Esophagus squamous epithelium (tissue), 4 donors: ENCODE measurements around the gene TEKTIP1.

Experiments used
- POLR2A ChIP-seq, 4 donors: fragments of 450-650 bp; IDR thresholded peaks; one replicate each; pipeline ENCODE4 v1.6.1; 2017; ENCODE audit warnings: antibody characterized with exemption in 4 of 4, mild to moderate bottlenecking in 4 of 4, moderate library complexity in 3 of 4
- TF ChIP-seq, protein P1 (sequence below), 6 experiments: fragments of 450-650 bp in 4 of 6; fragments of 200-600 bp in 2 of 6; sonication (generic) in 2 of 6; IDR thresholded peaks; one replicate each; pipeline ENCODE4 v1.5.1; 2016 to 2019; ENCODE audit warnings: antibody characterized with exemption in 6 of 6, mild to moderate bottlenecking in 4 of 6, moderate library complexity in 4 of 6

DNA sequence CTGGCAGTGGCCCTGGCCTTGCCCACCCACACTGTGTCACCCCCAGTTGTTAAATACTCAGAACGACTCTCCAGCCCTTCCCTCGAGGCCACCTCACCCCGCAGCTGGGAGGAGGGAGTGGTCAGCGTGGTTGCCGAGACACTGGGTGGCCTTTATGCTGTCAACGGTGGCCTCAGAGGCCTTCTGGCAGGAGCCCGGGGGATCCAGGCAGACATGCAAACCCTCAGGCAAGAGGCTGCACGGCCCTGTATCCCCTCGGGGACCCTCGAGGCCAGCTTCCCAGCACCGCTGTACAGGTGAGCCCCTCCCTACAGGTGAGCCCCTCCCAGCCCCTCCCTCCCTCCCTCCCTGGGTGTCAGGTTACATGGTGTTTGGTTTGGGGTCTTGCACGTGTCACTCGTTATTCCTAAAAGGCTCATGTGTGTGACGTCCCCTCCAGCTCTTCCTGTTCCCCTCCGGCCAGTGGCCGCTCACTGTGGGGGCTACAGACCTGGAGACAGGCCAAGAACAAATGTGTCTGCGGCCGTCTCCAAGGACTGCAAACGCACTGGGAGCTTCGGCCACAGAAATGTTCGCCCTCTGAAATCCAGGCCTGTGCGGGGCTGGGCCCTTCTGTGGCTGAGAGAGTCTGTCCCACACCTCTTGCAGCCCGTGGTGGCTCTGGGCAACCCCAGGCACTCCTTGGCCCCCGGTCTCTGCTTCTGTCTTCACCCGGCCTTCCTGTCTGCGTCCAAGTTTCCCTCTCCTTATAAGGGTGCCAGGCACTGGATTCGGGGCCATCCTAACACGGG is at the start of gene TEKTIP1:
- TF ChIP-seq, protein P1, sequence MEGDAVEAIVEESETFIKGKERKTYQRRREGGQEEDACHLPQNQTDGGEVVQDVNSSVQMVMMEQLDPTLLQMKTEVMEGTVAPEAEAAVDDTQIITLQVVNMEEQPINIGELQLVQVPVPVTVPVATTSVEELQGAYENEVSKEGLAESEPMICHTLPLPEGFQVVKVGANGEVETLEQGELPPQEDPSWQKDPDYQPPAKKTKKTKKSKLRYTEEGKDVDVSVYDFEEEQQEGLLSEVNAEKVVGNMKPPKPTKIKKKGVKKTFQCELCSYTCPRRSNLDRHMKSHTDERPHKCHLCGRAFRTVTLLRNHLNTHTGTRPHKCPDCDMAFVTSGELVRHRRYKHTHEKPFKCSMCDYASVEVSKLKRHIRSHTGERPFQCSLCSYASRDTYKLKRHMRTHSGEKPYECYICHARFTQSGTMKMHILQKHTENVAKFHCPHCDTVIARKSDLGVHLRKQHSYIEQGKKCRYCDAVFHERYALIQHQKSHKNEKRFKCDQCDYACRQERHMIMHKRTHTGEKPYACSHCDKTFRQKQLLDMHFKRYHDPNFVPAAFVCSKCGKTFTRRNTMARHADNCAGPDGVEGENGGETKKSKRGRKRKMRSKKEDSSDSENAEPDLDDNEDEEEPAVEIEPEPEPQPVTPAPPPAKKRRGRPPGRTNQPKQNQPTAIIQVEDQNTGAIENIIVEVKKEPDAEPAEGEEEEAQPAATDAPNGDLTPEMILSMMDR (IDR thresholded peaks at IDR 0.05): no peak
- no peak for TF ChIP-seq POLR2A (IDR thresholded peaks at IDR 0.05)
